Mesodermal cell (in vitro differentiated cells): Measurements from ENCODE around the gene MTIF2.
"Not testable (repeated sequence)": the region's sequence is repeated elsewhere in the genome, so short reads cannot be mapped to it uniquely, and the experiment has no call there.

ENCODE experiments used
- H3K27ac ChIP-seq: 2 replicates; pipeline ENCODE4 v1.7.0; 2013; ENCODE audit warnings: mild to moderate bottlenecking, low read depth, low read length, moderate library complexity; ENCODE audit not compliant: severe bottlenecking
- H3K36me3 ChIP-seq: 2 replicates; pipeline ENCODE4 v1.7.1; 2013; ENCODE audit warnings: mild to moderate bottlenecking, low read length, moderate library complexity; ENCODE audit not compliant: control insufficient read depth, insufficient read depth
- H3K4me1 ChIP-seq: one replicate; pipeline ENCODE4 v1.7.1; 2013; ENCODE audit warnings: mild to moderate bottlenecking, low read length; ENCODE audit not compliant: insufficient read depth, control insufficient read depth, poor library complexity, severe bottlenecking
- H3K4me3 ChIP-seq: 2 replicates; pipeline ENCODE4 v1.7.0; 2013; ENCODE audit warnings: low read length, control low read depth, mild to moderate bottlenecking; ENCODE audit not compliant: insufficient read depth, poor library complexity, severe bottlenecking; ENCODE audit errors: extremely low read depth
- H3K9me3 ChIP-seq: 2 replicates; pipeline ENCODE4 v1.7.1; 2013; ENCODE audit warnings: mild to moderate bottlenecking, low read length, moderate library complexity; ENCODE audit not compliant: control insufficient read depth
- WGBS, 2 experiments: methylation state at CpG; one replicate each; pipeline ENCODE4 v1.1.5; 2013; ENCODE audit warnings: missing lambda C conversion rate in 2 of 2; ENCODE audit not compliant: insufficient coverage in 2 of 2; 5-methylcytosine and 5-hydroxymethylcytosine counted together

The MTIF2 gene

GRCh38 chr2:55229221-55229620 lies 39.8 kb downstream of the MTIF2 start:
- Histone ChIP-seq H3K4me1 (peaks cover 11% of the 10 kb centered on the region), H3K27ac (no peak overlapping the region), H3K36me3 (peaks cover 26% of the 10 kb centered on the region), H3K4me3 (no peak overlapping the region), H3K9me3 (no peaks in the 10 kb centered on the region)
- WGBS, 2 experiments: 97 to 100% methylated on average over 2 of the region's 2 CpGs

GRCh38 chr2:55228226-55228563 lies 40.8 kb downstream of the MTIF2 start:
- Histone ChIP-seq H3K4me1 (peaks cover 7% of the 10 kb centered on the region), H3K36me3 (peaks cover 22% of the 10 kb centered on the region), H3K9me3 (no peaks in the 10 kb centered on the region), H3K4me3 (no peak overlapping the region), H3K27ac (no peak overlapping the region)

- peaks cover 22% of the 10 kb centered on the region for H3K36me3 ChIP-seq
- not testable (repeated sequence) for H3K4me3 ChIP-seq, H3K27ac ChIP-seq, H3K9me3 ChIP-seq, H3K4me1 ChIP-seq
- WGBS, 2 experiments: 100% methylated on average over 4 of the region's 7 CpGs
Measured at GRCh38 chr2:55227437-55228225, 41.4 kb downstream of the MTIF2 start.

GRCh38 chr2:55225481-55226020 lies 43.5 kb downstream of the MTIF2 start:
- peaks cover 30% of the 10 kb centered on the region for H3K36me3 ChIP-seq
- no peaks in the 10 kb centered on the region for H3K9me3 ChIP-seq
- H3K4me3 ChIP-seq: no peak overlapping the region
- 88 to 92% methylated on average over 17 to 19 of the region's 19 CpGs for WGBS, 2 experiments
- no peak overlapping the region for H3K27ac ChIP-seq
- peaks cover 7% of the 10 kb centered on the region for H3K4me1 ChIP-seq

GRCh38 chr2:55224761-55225261 lies 44.2 kb downstream of the MTIF2 start:
- H3K27ac ChIP-seq: no peak overlapping the region
- H3K4me3 ChIP-seq: no peak overlapping the region
- 90 to 91% methylated on average over 17 to 19 of the region's 19 CpGs for WGBS, 2 experiments
- H3K36me3 ChIP-seq: peaks cover 31% of the 10 kb centered on the region
- no peaks in the 10 kb centered on the region for H3K9me3 ChIP-seq
- H3K4me1 ChIP-seq: peaks cover 7% of the 10 kb centered on the region

GRCh38 chr2:55223958-55224760 lies 44.9 kb downstream of the MTIF2 start:
- Histone ChIP-seq H3K27ac (no peak overlapping the region), H3K9me3 (no peaks in the 10 kb centered on the region)
- WGBS, 2 experiments: 95 to 96% methylated on average over 23 to 25 of the region's 25 CpGs

GRCh38 chr2:55213822-55214221 lies 55.2 kb downstream of the MTIF2 start:
- Histone ChIP-seq H3K4me3 (no peak overlapping the region), H3K4me1 (no peaks in the 10 kb centered on the region), H3K9me3 (no peaks in the 10 kb centered on the region)

More at GRCh38 chr2:55223958-55224760, 44.9 kb downstream of the MTIF2 start:
- H3K36me3 ChIP-seq: peaks cover 26% of the 10 kb centered on the region
- H3K4me3 ChIP-seq: no peak overlapping the region
- H3K4me1 ChIP-seq: peaks cover 7% of the 10 kb centered on the region

GRCh38 chr2:55204950-55205349 lies 64.1 kb downstream of the MTIF2 start:
- no CpG with 5 or more reads among the region's 2 CpGs for WGBS, 2 experiments
- Histone ChIP-seq H3K9me3 (no peaks in the 10 kb centered on the region), H3K36me3 (peaks cover 38% of the 10 kb centered on the region)

More at GRCh38 chr2:55213822-55214221, 55.2 kb downstream of the MTIF2 start:
- peaks cover 12% of the 10 kb centered on the region for H3K36me3 ChIP-seq
- H3K27ac ChIP-seq: no peak overlapping the region

GRCh38 chr2:55204536-55204935 lies 64.5 kb downstream of the MTIF2 start:
- no CpG with 5 or more reads among the region's 3 CpGs for WGBS, 2 experiments
- H3K4me1 ChIP-seq: no peaks in the 10 kb centered on the region
- H3K4me3 ChIP-seq: no peak overlapping the region
- H3K27ac ChIP-seq: no peak overlapping the region
- H3K9me3 ChIP-seq: no peaks in the 10 kb centered on the region
- peaks cover 41% of the 10 kb centered on the region for H3K36me3 ChIP-seq

More at GRCh38 chr2:55204950-55205349, 64.1 kb downstream of the MTIF2 start:
- no peak overlapping the region for H3K27ac ChIP-seq
- H3K4me3 ChIP-seq: no peak overlapping the region
- H3K4me1 ChIP-seq: no peaks in the 10 kb centered on the region

- no peak overlapping the region for H3K4me3 ChIP-seq
- H3K27ac ChIP-seq: no peak overlapping the region
- 80% methylated on average over 1 of the region's 1 CpG; no CpG with 5 or more reads in 1 of the 2 experiments for WGBS, 2 experiments
- H3K36me3 ChIP-seq: peaks cover 58% of the 10 kb centered on the region
- no peaks in the 10 kb centered on the region for H3K9me3 ChIP-seq
- H3K4me1 ChIP-seq: no peaks in the 10 kb centered on the region
Measured at GRCh38 chr2:55200416-55200815, 68.6 kb downstream of the MTIF2 start.
